ENCODE measurements around the gene LCN12.

Gene LCN12

DNA sequence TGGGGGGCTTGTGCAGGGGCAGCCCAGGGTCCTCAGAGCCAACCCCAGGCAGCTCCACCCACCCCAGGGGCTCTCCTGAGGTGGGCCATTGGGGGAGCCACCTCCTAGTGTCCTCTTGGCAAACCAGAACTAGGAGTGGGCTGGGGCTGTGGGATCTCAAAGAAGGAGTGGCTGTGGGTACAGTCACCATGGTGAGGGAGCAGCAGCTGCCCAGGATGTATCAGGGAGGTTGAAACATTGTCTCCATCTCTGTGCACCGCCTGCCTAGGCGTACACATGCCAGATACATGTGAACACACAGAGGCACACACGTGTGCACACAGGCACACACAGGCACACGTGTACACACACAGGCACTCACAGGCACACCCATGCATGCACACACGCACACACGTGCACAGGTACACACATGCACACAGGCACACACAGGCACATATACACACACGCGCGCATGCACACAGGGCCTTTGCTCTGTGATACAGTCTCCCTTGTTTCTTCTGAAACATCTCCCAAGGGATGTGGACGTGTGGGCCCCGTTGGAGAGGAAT is 10.7 kb downstream of the LCN12 start:
- DNase-seq (ENCODE audit: insufficient read length, low spot score) (no peak), FAIRE-seq (no peak)
- TF ChIP-seq POU2F2 (IDR thresholded peaks at IDR 0.05; ENCODE audit: low read depth, low read length) (no peak), SPI1 (IDR thresholded peaks at IDR 0.05; ENCODE audit: low read depth, low read length) (no peak), POLR2AphosphoS5 (IDR thresholded peaks at IDR 0.05; ENCODE audit: low read depth, low read length) (no peak), POLR2A (IDR thresholded peaks at IDR 0.05; ENCODE audit: low read depth, low read length) (no peak), TAF1 (IDR thresholded peaks at IDR 0.05; ENCODE audit: low read depth, low read length) (no peak), PAX5 (IDR thresholded peaks at IDR 0.05; ENCODE audit: insufficient read depth, low read length, severe bottlenecking) (no peak)

- TF ChIP-seq POLR2A (IDR thresholded peaks at IDR 0.05; ENCODE audit: low read depth, low read length), result no peak
- no peak for TF ChIP-seq POLR2AphosphoS5 (IDR thresholded peaks at IDR 0.05; ENCODE audit: low read depth, low read length)
- no peak for TF ChIP-seq TAF1 (IDR thresholded peaks at IDR 0.05; ENCODE audit: low read depth, low read length)
- no peak for TF ChIP-seq POU2F2 (IDR thresholded peaks at IDR 0.05; ENCODE audit: low read depth, low read length)
- no peak for TF ChIP-seq PAX5 (IDR thresholded peaks at IDR 0.05; ENCODE audit: insufficient read depth, low read length, severe bottlenecking)
- no peak for TF ChIP-seq SPI1 (IDR thresholded peaks at IDR 0.05; ENCODE audit: low read depth, low read length)
- DNase-seq (ENCODE audit: insufficient read length, low spot score), result no peak
- FAIRE-seq, result no peak
These were observed 11.3 kb downstream of the LCN12 start for GRCh38 chr9:136963341-136963740.

DNA sequence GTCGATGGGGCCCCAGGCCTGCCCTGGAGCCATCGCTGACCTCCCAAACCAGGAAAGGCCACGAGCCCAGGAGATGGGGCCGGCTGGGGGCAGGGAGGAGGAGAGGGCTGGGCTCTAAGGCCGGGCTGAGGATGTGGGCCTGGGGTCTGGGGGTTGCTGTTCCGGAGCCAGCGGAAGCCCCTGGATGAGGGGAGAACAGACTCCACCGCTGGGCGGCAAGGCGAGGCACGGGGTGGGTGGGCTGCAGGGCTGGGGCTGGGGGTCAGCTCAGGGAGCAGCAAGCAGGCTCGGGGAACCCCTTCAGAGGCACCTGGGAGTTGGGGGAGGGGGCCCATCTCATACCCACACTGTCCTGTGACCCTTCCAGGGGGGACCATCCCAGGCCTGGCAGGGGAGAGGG is 11.7 kb downstream of the LCN12 start:
- FAIRE-seq, result no peak
- no peak for TF ChIP-seq PAX5 (IDR thresholded peaks at IDR 0.05; ENCODE audit: insufficient read depth, low read length, severe bottlenecking)
- TF ChIP-seq POLR2A (IDR thresholded peaks at IDR 0.05; ENCODE audit: low read depth, low read length), result no peak
- TF ChIP-seq SPI1 (IDR thresholded peaks at IDR 0.05; ENCODE audit: low read depth, low read length), result no peak
- no peak for TF ChIP-seq TAF1 (IDR thresholded peaks at IDR 0.05; ENCODE audit: low read depth, low read length)
- no peak for TF ChIP-seq POLR2AphosphoS5 (IDR thresholded peaks at IDR 0.05; ENCODE audit: low read depth, low read length)
- no peak for TF ChIP-seq POU2F2 (IDR thresholded peaks at IDR 0.05; ENCODE audit: low read depth, low read length)
- no peak for DNase-seq (ENCODE audit: insufficient read length, low spot score)

DNA sequence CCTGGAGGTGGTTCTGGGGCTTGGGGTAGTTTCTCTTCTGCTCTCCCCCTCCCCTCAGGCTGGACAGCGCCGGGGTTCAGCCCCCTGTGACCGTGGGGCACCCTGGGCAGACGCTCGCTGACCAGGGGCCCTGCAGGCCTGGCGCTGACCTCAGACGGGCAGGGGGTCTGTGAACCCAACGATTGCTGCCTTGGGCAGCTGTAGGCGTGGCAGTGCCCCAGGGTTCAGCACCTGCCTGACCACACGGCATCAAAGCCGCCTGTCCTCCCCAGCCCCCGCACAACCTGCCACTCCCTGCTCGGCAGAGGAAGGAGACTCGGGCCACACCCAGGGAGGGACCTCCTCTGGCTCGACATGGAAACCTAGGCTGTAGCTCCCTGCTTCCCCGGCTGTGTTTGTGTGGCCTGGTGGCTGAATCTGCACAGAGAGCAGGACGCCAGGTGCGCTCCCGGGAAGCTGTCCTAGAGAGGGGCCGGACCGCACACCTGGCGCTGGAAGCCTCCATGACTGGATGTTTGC is 12.2 kb downstream of the LCN12 start:
- no peak for DNase-seq (ENCODE audit: insufficient read length, low spot score)
- no peak for FAIRE-seq
- no peak for TF ChIP-seq POLR2AphosphoS5 (IDR thresholded peaks at IDR 0.05; ENCODE audit: low read depth, low read length)

DNA sequence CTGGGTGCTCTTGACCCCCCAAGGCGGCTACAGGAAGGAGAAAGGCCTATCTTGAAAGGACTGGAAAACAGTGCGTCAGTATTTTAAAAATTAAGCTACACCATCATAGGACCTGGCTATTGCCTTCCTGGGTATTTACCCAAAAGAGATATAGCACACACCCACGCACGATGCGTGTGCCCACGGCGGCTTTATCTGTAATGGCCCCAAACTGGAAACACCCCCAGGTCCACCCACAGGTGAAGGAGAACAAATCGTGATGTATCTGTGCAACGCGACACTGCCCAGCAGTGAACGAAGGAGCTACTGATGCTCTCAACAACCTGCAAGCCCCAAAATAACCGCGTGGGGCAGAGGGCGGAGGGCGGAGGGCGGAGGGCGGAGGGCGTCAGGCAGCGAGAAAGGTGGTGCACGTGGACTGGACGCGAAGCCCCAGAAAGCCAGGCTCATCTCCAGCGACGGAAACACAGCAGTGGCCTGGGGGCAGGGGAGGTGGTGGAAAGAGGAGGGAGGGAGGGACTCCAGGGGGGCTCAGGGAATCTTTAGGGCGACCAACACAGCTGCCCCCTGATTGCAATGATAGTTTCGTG is 12.9 kb downstream of the LCN12 start:
- TF ChIP-seq TAF1 (IDR thresholded peaks at IDR 0.05; ENCODE audit: low read depth, low read length) (no peak), POLR2A (IDR thresholded peaks at IDR 0.05; ENCODE audit: low read depth, low read length) (no peak), SPI1 (IDR thresholded peaks at IDR 0.05; ENCODE audit: low read depth, low read length) (no peak), PAX5 (IDR thresholded peaks at IDR 0.05; ENCODE audit: insufficient read depth, low read length, severe bottlenecking) (no peak), POLR2AphosphoS5 (IDR thresholded peaks at IDR 0.05; ENCODE audit: low read depth, low read length) (no peak), POU2F2 (IDR thresholded peaks at IDR 0.05; ENCODE audit: low read depth, low read length) (no peak)
- FAIRE-seq, result no peak

GRCh38 chr9:136965771-136966484 is 13.9 kb downstream of the LCN12 start:
- peak; percentile 20 for FAIRE-seq
- no peak for TF ChIP-seq TAF1 (IDR thresholded peaks at IDR 0.05; ENCODE audit: low read depth, low read length)
- no peak for TF ChIP-seq POLR2AphosphoS5 (IDR thresholded peaks at IDR 0.05; ENCODE audit: low read depth, low read length)
- TF ChIP-seq POU2F2 (IDR thresholded peaks at IDR 0.05; ENCODE audit: low read depth, low read length), result no peak
- no peak for TF ChIP-seq PAX5 (IDR thresholded peaks at IDR 0.05; ENCODE audit: insufficient read depth, low read length, severe bottlenecking)
- no peak for TF ChIP-seq POLR2A (IDR thresholded peaks at IDR 0.05; ENCODE audit: low read depth, low read length)
- TF ChIP-seq SPI1 (IDR thresholded peaks at IDR 0.05; ENCODE audit: low read depth, low read length), result no peak
- no peak for DNase-seq (ENCODE audit: insufficient read length, low spot score)

More for the DNA sequence above, 12.9 kb downstream of the LCN12 start:
- DNase-seq (ENCODE audit: insufficient read length, low spot score), result no peak

- FAIRE-seq, result no peak
- TF ChIP-seq PAX5 (IDR thresholded peaks at IDR 0.05; ENCODE audit: insufficient read depth, low read length, severe bottlenecking) (no peak), POLR2AphosphoS5 (IDR thresholded peaks at IDR 0.05; ENCODE audit: low read depth, low read length) (no peak), SPI1 (IDR thresholded peaks at IDR 0.05; ENCODE audit: low read depth, low read length) (no peak), POU2F2 (IDR thresholded peaks at IDR 0.05; ENCODE audit: low read depth, low read length) (no peak), TAF1 (IDR thresholded peaks at IDR 0.05; ENCODE audit: low read depth, low read length) (no peak), POLR2A (IDR thresholded peaks at IDR 0.05; ENCODE audit: low read depth, low read length) (no peak)
- no peak for DNase-seq (ENCODE audit: insufficient read length, low spot score)
These were observed 16.5 kb downstream of the LCN12 start for GRCh38 chr9:136968333-136969127.

GRCh38 chr9:136969150-136969549 is 17.1 kb downstream of the LCN12 start:
- no peak for DNase-seq (ENCODE audit: insufficient read length, low spot score)
- no peak for FAIRE-seq
- TF ChIP-seq SPI1 (IDR thresholded peaks at IDR 0.05; ENCODE audit: low read depth, low read length) (no peak), TAF1 (IDR thresholded peaks at IDR 0.05; ENCODE audit: low read depth, low read length) (no peak), POU2F2 (IDR thresholded peaks at IDR 0.05; ENCODE audit: low read depth, low read length) (no peak), PAX5 (IDR thresholded peaks at IDR 0.05; ENCODE audit: insufficient read depth, low read length, severe bottlenecking) (no peak), POLR2A (IDR thresholded peaks at IDR 0.05; ENCODE audit: low read depth, low read length) (no peak), POLR2AphosphoS5 (IDR thresholded peaks at IDR 0.05; ENCODE audit: low read depth, low read length) (no peak)

DNA sequence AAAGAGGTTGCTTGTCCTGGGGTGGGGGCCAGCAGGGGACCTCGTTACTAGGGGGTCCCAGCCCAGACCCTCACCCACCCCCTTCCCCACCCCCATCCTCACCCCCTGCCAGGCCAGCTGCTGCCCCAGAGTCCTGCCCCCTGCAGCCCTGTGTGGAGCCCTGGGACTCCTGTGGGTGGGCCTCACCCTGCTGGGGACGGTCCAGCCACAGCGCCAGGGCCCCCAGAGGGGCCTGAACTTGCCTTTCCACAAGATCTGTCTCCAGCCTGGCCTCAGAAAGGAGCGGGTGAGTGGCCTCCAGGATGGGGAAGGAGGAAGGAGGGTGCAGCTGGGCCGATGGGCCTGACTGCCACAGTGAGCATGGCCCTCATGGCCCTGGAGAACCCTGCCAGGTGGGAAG is 17.7 kb downstream of the LCN12 start:
- TF ChIP-seq POLR2AphosphoS5 (IDR thresholded peaks at IDR 0.05; ENCODE audit: low read depth, low read length) (no peak), POU2F2 (IDR thresholded peaks at IDR 0.05; ENCODE audit: low read depth, low read length) (no peak), TAF1 (IDR thresholded peaks at IDR 0.05; ENCODE audit: low read depth, low read length) (no peak), PAX5 (IDR thresholded peaks at IDR 0.05; ENCODE audit: insufficient read depth, low read length, severe bottlenecking) (no peak), SPI1 (IDR thresholded peaks at IDR 0.05; ENCODE audit: low read depth, low read length) (no peak), POLR2A (IDR thresholded peaks at IDR 0.05; ENCODE audit: low read depth, low read length) (no peak)
- no peak for FAIRE-seq

More for the DNA sequence above, 17.7 kb downstream of the LCN12 start:
- no peak for DNase-seq (ENCODE audit: insufficient read length, low spot score)

All from GM12891 (cell line).